Activated T-helper 9 cell treated with anti-CD3 and anti-CD28 coated beads, Interleukin-2, amount 50 U/mL, for 16 hours (primary cell): ENCODE results near the gene NDUFAF2.
"Not testable (repeated sequence)": the region's sequence is repeated elsewhere in the genome, so short reads cannot be mapped to it uniquely, and the experiment has no call there.

Experiments used
- DNase-seq: peaks from one replicate; pipeline ENCODE4 v3.0.0-alpha.2; 2020; ENCODE audit warnings: low read depth

Gene NDUFAF2

GRCh38 chr5:61050292-61050691, 105.3 kb downstream of the NDUFAF2 start:
- no peak for DNase-seq

DNA sequence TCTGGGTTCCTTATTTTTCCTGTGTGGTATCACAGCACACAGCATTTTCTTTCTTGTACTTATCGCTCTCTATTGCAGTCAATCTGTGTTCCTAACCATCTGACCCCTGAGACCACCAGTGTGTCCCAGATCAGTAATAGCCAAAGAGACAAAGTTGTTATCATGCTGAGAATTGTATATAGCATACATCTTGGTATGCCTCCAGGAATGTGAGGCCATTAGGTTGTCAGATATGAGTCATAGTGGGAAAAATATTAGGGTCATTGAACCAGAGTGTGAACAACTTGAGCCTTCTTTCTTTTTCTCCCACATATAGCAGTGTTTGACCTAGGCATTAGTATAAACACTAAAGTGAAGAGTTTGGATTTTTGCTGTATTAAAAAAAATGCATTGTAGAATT, 106.3 kb downstream of the NDUFAF2 start:
- DNase-seq: no peak

- DNase-seq: no peak
Observed at GRCh38 chr5:61052882-61053281, 107.9 kb downstream of the NDUFAF2 start.

- DNase-seq: no peak
Observed at GRCh38 chr5:61053937-61054336, 108.9 kb downstream of the NDUFAF2 start.

DNA sequence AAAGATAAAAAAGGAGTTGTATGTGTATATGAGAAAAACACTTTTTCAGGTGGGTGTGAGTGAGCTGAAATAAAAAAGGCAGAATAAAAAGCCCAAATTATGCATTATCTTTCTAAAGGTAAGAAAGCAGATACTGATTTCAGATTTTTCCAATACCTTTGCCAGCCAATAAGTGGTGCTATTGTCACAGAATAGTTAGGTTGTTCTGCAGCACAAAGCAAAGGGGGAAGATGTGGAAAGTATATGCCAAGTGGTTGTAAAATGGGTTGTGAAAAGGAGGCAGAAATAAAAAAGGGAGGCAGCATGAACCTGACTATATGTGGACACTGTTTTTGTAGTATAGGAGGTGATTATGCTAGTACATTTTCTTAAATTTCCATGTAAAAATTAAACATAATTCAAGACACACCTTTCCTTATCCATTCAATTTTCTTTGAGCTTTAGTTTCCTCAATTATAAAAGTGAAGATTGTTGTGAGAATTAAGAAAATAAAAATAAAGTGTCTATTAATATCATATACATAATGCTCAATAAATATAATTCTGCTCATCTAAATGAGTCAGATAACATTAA, 110.5 kb downstream of the NDUFAF2 start:
- no peak for DNase-seq

DNA sequence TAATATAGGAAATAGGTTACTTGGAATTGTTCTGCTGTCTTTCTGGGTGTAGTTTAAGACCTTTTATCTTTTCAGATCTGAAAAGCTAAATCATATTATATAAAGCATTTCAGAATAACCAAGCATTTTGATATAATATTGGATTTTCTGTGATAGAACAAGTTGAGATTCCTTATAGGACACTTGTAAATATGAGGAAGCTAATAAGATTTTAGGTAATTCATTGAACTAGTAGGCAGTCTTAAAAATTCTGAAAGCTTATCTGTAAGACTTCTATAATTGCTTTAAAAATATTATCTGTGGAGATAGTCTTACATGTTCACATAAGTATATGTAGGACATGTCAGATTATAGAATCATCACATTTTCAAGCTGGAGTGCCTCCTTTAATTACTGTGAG, 114.5 kb downstream of the NDUFAF2 start:
- DNase-seq: no peak

DNA sequence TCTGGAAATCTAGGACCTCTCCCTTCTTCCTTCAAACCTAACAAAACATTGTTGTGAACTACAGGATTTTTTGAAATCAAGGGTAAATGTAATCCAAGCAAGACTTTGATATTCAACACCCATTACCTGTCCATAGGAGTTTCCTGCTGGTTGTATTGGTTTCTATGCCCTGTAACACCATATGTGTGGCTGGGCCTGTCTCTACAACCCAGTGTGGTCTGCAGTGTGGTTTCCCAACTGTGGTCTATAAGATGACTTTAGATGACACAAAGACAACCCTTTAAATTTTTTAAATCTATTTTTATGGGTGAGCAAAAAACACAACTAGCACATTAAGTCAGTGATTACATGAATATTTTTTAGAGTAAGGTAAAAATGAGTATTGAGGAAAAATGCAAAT, 124.1 kb downstream of the NDUFAF2 start:
- DNase-seq: no peak

- no peak for DNase-seq
Observed at GRCh38 chr5:61071526-61071925, 126.5 kb downstream of the NDUFAF2 start.

GRCh38 chr5:61076626-61077025, 131.6 kb downstream of the NDUFAF2 start:
- no peak for DNase-seq

DNA sequence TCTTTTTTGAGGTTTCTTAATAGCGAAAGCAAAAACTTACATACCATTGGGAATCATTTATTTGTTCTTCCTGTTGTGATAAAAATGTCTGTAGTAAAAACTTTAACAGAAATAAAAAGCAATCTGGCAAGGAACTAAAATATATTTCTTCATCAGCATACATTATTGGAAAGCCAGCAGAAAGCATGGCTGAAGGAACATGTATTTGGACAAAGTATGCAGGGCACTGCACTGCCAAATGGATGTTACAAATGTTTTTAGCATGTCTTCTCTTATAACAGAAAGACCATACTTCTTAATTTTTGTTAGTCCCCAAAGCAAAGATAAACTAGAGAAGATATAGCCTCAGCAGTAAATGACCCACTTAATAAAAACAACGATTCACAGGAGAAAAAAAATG, 136.7 kb downstream of the NDUFAF2 start:
- DNase-seq: no peak

GRCh38 chr5:61082516-61083280, 137.7 kb downstream of the NDUFAF2 start:
- no peak for DNase-seq

DNA sequence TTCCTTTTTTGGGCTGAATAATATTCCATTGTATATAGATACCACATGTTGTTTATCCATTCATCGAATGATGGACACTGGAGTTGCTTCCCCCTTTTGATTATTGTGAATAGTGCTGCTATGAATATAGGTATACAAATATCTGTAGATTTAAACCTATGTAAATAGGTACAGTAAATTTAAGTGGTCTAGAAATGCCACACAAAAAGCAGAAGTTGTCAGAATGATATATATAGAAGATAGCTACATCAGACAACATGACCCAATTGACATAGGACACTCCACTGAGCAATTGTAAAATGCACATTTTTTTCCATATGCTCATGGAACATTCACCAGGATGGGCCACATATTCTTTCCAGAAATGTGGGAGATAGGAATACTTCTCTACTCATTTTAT, 139.7 kb downstream of the NDUFAF2 start:
- no peak for DNase-seq

DNA sequence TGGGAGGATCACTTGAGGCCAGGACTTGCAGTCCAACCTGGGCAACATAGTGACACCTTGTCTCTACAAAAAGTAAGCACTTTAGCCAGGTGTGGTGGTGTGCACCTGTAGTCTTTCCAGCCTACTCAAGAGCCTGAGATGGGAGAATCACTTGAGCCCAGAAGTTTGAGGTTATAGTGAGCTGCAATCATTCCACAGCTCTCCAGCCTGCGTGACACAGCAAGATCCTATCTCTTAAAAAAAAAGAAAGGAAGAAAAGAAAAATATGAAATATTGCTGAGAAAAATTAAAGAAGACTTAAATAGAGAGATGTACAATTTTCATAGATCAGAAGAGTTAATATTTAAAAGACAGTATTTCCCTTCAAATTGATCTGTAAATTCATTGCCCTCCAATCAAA, 140.9 kb downstream of the NDUFAF2 start:
- DNase-seq: no peak

GRCh38 chr5:61087921-61088320, 142.9 kb downstream of the NDUFAF2 start:
- DNase-seq: no peak

DNA sequence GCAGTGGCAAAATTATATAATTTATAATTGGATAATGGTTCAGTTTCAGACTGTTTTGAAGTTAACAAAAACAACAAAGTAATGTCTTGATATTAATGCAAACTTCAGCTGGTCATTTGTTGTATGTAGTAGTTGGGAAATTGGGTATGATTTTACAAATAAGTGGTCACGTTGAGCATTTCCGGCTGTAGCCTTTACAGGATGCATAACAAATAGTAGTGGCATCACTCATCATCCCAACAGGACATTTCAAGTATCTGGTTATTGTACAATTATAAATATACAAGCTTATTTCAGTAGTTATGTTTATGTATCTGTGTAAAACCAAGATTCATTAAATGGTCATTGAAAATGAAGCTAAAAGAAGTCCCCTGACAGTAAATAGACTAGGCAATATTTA, 144.3 kb downstream of the NDUFAF2 start:
- DNase-seq: no peak

GRCh38 chr5:61093046-61093771, 148.2 kb downstream of the NDUFAF2 start:
- DNase-seq: not testable (repeated sequence)

DNA sequence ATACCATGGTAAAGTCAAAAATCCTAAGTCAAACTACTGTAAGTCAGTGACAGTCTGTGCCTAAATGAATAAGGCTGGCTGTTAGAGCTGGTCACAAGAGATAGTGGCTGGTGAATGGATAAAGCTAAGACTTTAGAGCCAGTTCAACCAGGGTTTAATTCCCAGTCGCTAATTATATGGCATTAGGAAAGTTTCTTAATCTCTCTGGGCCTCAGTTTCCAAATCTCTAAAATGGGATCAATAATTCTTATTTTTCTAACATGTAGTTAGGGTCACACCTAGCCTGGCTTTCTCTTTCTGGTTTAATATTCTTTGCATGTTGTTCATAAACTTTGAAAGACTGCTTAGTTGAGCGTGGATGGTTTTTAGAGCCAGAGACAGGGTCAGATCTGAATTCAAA, 152.5 kb downstream of the NDUFAF2 start:
- no peak for DNase-seq

DNA sequence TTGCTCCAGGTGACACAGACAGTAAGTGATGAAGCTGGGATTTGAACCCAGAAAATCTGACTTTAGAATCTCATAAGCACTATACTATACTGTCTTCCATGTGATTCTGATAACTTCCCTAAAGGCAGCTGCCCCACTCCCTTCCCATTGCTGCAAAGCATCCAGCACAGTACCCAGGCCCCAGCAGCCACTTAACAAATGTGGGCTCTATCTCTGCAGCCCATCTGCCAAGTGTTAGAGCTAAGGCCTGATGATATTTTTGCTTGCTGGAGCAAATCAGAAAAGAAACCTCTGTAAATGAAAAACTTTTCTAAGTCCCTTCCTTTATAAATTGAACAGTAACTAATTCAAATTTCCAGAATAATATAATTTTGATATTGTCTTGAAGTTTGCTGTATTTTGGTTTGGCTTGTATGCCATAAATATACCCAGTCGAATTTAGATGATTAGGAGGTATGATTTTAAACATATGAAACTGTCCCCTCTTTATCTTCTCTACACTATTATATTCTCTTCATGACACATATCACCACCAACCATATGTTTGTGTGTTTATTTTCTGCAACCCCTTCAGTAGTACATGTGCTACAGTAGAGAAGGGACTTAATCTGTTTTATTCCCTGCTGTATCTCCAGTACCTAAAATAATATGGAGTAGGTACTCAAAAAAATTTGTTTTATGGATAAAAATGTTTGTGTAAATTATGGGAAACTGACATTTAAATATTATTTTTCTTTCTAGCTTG, 153.4 kb downstream of the NDUFAF2 start:
- DNase-seq: no peak

DNA sequence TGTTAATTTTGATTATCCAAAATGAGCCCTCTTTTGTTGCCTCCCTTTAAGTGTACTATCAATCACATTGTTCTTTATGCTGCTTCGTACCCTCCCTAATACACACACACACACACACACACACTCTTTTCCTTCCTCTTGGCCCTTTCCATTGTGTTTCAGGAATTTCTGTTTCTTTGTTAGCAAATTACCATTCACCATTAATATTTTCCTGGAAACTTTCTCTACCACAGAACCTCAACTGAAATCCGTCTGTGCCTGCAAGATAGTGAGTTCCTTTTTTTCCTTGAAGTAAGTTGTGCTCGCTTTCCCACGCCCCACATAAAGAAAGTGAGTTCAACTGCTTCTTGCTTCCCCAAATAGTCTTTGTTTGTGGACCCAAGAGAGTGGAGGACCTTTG, 155.4 kb downstream of the NDUFAF2 start:
- DNase-seq: no peak

GRCh38 chr5:61114441-61114840, 169.4 kb downstream of the NDUFAF2 start:
- no peak for DNase-seq

DNA sequence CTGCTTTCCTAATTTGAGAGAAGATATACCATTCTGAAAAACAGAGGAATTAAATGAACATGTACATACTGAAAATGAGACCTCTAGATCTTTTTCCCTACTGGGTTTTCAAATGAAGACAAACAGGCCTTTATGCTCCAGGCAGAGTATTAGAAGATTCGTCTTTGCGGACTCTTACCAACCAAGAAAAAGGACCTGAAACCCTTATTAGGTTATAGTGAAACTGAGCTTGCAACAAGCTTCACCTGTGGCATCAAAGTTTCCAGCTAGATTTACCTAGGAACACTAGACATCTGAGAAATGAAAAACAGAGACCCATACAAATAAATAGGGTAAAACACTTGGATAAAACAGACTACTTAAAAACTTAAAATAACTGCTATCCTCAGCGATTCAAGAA, 171.0 kb downstream of the NDUFAF2 start:
- DNase-seq: no peak

- DNase-seq: no peak
Observed at GRCh38 chr5:61119066-61119465, 174.1 kb downstream of the NDUFAF2 start.

GRCh38 chr5:61120534-61120933, 175.5 kb downstream of the NDUFAF2 start:
- DNase-seq: no peak
